Measurements from ENCODE around the gene TRIM71. TPM values are rescaled to one million over a fixed set of nuclear protein-coding genes. Genes with fewer than 3 reads are reported as not detected.

TRIM71 gene
- total RNA-seq, 1 experiment from 2014 or later, result 376 TPM

- H3K27me3 ChIP-seq (ENCODE audit: insufficient read depth, low read length), result no peaks in the 10 kb centered on the region
These were observed 40.1 kb downstream of the TRIM71 start for GRCh38 chr3:32857921-32858320.

More at GRCh38 chr3:32857921-32858320, 40.1 kb downstream of the TRIM71 start:
- no peak for DNase-seq
- no peak overlapping the region for H2BK20ac ChIP-seq (ENCODE audit: low read depth, low read length, poor library complexity, severe bottlenecking)
- Mint-ChIP-seq H3K27ac (peak overlapping the region; percentile 25 to 87 (median 86); a peak in 6 of 7 replicates), H3K36me3 (ENCODE audit: insufficient read depth in 1 of 3, low read depth in 3 of 3) (peaks cover 16 to 66% (median 56%) of the 10 kb centered on the region in 3 experiments; a peak in 6 of 7 replicates), H3K27me3 (ENCODE audit: low read depth) (no peaks in the 10 kb centered on the region; the same call in 1 of the 2 replicates), H3K4me3 (peak overlapping the region in 1 of 2 experiments; percentile 38; a peak in 2 of 5 replicates), H3K9me3 (no peaks in the 10 kb centered on the region), H3K4me1 (peaks cover 80 to 91% of the 10 kb centered on the region in 2 experiments)
- H3K4me1 ChIP-seq (ENCODE audit: insufficient read depth, low read length), result peaks cover 48% of the 10 kb centered on the region
- H3K4me2 ChIP-seq (ENCODE audit: insufficient read depth, insufficient read length, low read length), result no peak overlapping the region
- H3K27ac ChIP-seq (ENCODE audit: insufficient read length, low read depth, low read length), result no peak overlapping the region
- no CpG with 5 or more reads among the region's 6 CpGs for WGBS (ENCODE audit: extremely low coverage, insufficient read length, low lambda C conversion rate)
- no peak overlapping the region for H3K56ac ChIP-seq (ENCODE audit: insufficient read length, low read depth, low read length)
- H3K23me2 ChIP-seq (ENCODE audit: insufficient read length, low read depth, low read length, poor library complexity, severe bottlenecking), result no peaks in the 10 kb centered on the region
- H4K5ac ChIP-seq (ENCODE audit: insufficient read length, low read depth, low read length), result no peak overlapping the region
- H2AK5ac ChIP-seq (ENCODE audit: insufficient read length, low read length), result no peak overlapping the region
- no peak overlapping the region for H3K9ac ChIP-seq (ENCODE audit: extremely low read depth, insufficient read length, low read length)
- no peak for TF ChIP-seq CTCF (conservative IDR thresholded peaks at IDR 0.05)
- H3K4ac ChIP-seq (ENCODE audit: low read depth, low read length), result no peak overlapping the region
- no peaks in the 10 kb centered on the region for H3K9me3 ChIP-seq (ENCODE audit: control insufficient read depth, low read depth, low read length)
- no peak overlapping the region for H4K8ac ChIP-seq (replicated peaks; ENCODE audit: insufficient read length, low read depth, low read length)
- peaks cover 2% of the 10 kb centered on the region for H4K20me1 ChIP-seq (ENCODE audit: control insufficient read depth, insufficient read depth, insufficient read length)
- peaks cover 87% of the 10 kb centered on the region for H3K79me2 ChIP-seq (ENCODE audit: insufficient read depth, low read length)
- no peak overlapping the region for H2BK120ac ChIP-seq (ENCODE audit: low read depth, low read length, poor library complexity, severe bottlenecking)
- H2BK15ac ChIP-seq (ENCODE audit: low read depth, low read length), result no peak overlapping the region
- H3K23ac ChIP-seq (ENCODE audit: insufficient read length, low read depth, low read length), result no peak overlapping the region
- H2BK12ac ChIP-seq (ENCODE audit: insufficient read length, low read depth, low read length), result no peak overlapping the region
- H2BK5ac ChIP-seq (ENCODE audit: insufficient read length, low read length), result no peak overlapping the region
- no peak overlapping the region for H3K18ac ChIP-seq (ENCODE audit: insufficient read length, low read depth, low read length)
- H2AFZ ChIP-seq (ENCODE audit: low read length), result no peak overlapping the region
- no peak overlapping the region for H3K14ac ChIP-seq (ENCODE audit: insufficient read depth, low read length)
- H3K79me1 ChIP-seq (ENCODE audit: insufficient read depth, low read depth, low read length, poor library complexity, severe bottlenecking), result no peaks in the 10 kb centered on the region
- H3T11ph ChIP-seq (ENCODE audit: low read length), result no peak overlapping the region
- no peak overlapping the region for H4K91ac ChIP-seq (ENCODE audit: insufficient read length, low read depth, low read length)
